ENCODE measurements around the gene IVD. TPM values are rescaled to one million over a fixed set of nuclear protein-coding genes. Genes with fewer than 3 reads are reported as not detected.

Gene IVD
- total and polyA plus RNA-seq, 4 donors = 16.4 to 63.0 (median 45.0) TPM

DNA sequence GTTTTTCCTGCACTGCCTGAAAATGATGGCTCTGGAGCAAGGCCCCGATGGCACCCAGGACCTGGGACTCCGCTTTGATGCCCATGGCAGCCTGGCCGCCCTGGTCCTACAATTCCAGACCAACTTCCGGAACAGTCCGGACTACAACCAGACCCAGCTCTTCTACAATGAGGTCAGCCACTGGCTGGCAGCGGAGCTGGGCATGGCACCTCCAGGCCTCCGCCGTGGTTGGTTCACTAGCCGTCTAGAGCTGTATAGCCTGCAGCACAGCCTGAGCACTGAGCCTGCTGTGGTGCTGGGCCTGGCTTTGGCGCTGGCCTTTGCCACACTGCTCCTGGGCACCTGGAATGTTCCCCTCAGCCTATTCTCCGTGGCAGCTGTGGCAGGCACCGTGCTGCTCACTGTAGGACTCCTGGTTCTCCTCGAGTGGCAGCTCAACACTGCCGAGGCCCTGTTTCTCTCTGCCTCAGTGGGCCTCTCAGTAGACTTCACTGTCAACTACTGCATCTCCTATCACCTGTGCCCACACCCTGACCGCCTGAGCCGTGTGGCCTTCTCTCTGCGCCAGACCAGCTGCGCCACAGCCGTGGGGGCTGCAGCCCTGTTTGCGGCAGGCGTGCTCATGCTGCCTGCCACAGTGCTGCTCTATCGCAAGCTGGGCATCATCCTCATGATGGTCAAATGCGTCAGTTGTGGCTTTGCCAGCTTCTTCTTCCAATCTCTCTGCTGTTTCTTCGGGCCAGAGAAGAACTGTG is 36.7 kb upstream of the IVD start:
- Histone ChIP-seq H3K27ac (ENCODE audit: low read depth in 1 of 2, low read length in 2 of 2) (no peak overlapping the region), H3K36me3 (ENCODE audit: control insufficient read depth in 1 of 2, insufficient read depth in 2 of 2, low read length in 1 of 2) (no peaks in the 10 kb centered on the region), H3K27me3 (ENCODE audit: control insufficient read depth in 1 of 2, insufficient read depth in 2 of 2, low read length in 1 of 2) (no peaks in the 10 kb centered on the region), H3K9me3 (ENCODE audit: control insufficient read depth, low read length) (no peaks in the 10 kb centered on the region), H3K4me3 (ENCODE audit: low read length in 2 of 2) (no peak overlapping the region), H3K4me1 (ENCODE audit: control insufficient read depth in 1 of 2, insufficient read depth in 2 of 2, low read length in 2 of 2) (no peaks in the 10 kb centered on the region)
- intact Hi-C loops (cut with DNase I) = loop anchor here (5.0 kb wide), 4 partner anchors 38 to 92 kb away; partner anchors contain the start of genes INAFM2 (in 1 of the 2) and IVD (in 1 of the 2)
- WGBS, 2 donors = 97% methylated on average over 24 of the region's 24 CpGs
- DNase-seq (peak in 1 of 2 donors; percentile 65), ATAC-seq (ENCODE audit: low FRiP score) (no peak)

DNA sequence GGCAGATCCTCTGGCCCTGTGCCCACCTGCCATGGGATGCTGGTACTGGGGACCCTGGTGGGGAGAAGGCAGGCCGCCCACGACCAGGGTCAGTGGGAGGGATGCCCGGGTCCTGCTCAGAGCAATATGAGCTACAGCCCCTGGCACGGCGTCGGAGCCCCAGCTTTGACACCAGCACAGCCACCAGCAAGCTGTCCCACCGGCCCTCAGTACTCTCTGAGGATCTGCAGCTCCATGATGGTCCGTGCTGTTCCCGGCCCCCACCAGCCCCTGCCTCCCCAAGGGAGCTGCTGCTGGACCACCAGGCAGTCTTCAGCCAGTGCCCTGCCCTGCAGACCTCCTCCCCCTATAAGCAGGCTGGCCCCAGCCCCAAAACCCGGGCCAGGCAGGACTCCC is 36.1 kb upstream of the IVD start:
- ATAC-seq (ENCODE audit: low FRiP score) (no peak), DNase-seq (peak in 1 of 2 donors; percentile 71)
- H3K4me1 ChIP-seq (ENCODE audit: control insufficient read depth in 1 of 2, insufficient read depth in 2 of 2, low read length in 2 of 2) = no peaks in the 10 kb centered on the region
- no peak overlapping the region for H3K4me3 ChIP-seq (ENCODE audit: low read length in 2 of 2)
- intact Hi-C loops (cut with DNase I) = loop anchor here (5.0 kb wide), 4 partner anchors 38 to 92 kb away; partner anchors contain the start of genes INAFM2 (in 1 of the 2) and IVD (in 1 of the 2)
- 92 to 93% methylated on average over 10 of the region's 10 CpGs for WGBS, 2 donors
- H3K36me3 ChIP-seq (ENCODE audit: control insufficient read depth in 1 of 2, insufficient read depth in 2 of 2, low read length in 1 of 2) = no peaks in the 10 kb centered on the region
- H3K27ac ChIP-seq (ENCODE audit: low read depth in 1 of 2, low read length in 2 of 2) = no peak overlapping the region
- H3K9me3 ChIP-seq (ENCODE audit: control insufficient read depth, low read length) = no peaks in the 10 kb centered on the region
- H3K27me3 ChIP-seq (ENCODE audit: control insufficient read depth in 1 of 2, insufficient read depth in 2 of 2, low read length in 1 of 2) = no peaks in the 10 kb centered on the region

DNA sequence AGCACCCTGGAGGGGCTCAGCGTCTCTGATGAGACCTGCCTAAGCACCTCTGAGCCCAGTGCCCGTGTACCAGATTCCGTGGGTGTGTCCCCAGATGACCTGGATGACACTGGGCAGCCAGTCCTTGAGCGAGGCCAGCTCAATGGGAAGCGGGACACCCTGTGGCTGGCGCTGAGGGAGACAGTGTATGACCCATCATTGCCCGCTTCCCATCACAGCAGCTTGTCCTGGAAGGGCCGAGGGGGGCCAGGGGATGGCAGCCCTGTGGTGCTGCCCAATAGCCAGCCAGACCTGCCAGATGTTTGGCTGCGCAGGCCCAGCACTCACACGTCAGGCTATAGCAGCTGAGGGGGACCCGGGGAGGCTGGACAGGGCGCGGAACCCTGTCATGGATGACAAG is 35.6 kb upstream of the IVD start:
- ATAC-seq (ENCODE audit: low FRiP score) (no peak), DNase-seq (peak in 1 of 2 donors; percentile 55)
- no peaks in the 10 kb centered on the region for H3K36me3 ChIP-seq (ENCODE audit: control insufficient read depth in 1 of 2, insufficient read depth in 2 of 2, low read length in 1 of 2)
- no peaks in the 10 kb centered on the region for H3K27me3 ChIP-seq (ENCODE audit: control insufficient read depth in 1 of 2, insufficient read depth in 2 of 2, low read length in 1 of 2)
- WGBS, 2 donors = 94 to 95% methylated on average over 13 of the region's 13 CpGs
- intact Hi-C loops (cut with DNase I) = loop anchor here (5.0 kb wide), 4 partner anchors 37 to 93 kb away; partner anchors contain the start of genes INAFM2 (in 1 of the 2) and IVD (in 1 of the 2)
- H3K27ac ChIP-seq (ENCODE audit: low read depth in 1 of 2, low read length in 2 of 2) = no peak overlapping the region
- H3K4me3 ChIP-seq (ENCODE audit: low read length in 2 of 2) = no peak overlapping the region
- H3K4me1 ChIP-seq (ENCODE audit: control insufficient read depth in 1 of 2, insufficient read depth in 2 of 2, low read length in 2 of 2) = no peaks in the 10 kb centered on the region
- no peaks in the 10 kb centered on the region for H3K9me3 ChIP-seq (ENCODE audit: control insufficient read depth, low read length)

DNA sequence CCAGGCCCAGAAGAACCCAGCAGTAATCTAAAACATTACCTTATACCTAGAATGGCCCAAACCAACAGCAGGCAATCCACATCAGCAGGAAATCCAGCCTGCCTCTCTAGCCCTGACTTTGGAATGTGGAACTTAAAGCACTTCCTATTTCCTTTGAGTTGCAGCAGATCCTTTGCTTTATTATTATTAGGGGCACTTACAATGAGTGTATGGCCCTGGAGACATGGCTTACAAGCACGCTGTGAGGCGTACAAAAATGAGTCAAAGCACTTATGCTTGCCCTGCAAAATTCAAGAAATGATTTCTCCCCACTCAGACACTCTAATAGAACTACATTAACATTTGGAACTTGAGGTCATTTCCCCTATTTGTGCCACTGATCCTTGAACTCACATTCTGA is 32.6 kb upstream of the IVD start:
- DNase-seq (no peak), ATAC-seq (ENCODE audit: low FRiP score) (no peak)
- Histone ChIP-seq H3K27me3 (ENCODE audit: control insufficient read depth in 1 of 2, insufficient read depth in 2 of 2, low read length in 1 of 2) (no peaks in the 10 kb centered on the region), H3K4me3 (ENCODE audit: low read length in 2 of 2) (no peak overlapping the region), H3K4me1 (ENCODE audit: control insufficient read depth in 1 of 2, insufficient read depth in 2 of 2, low read length in 2 of 2) (no peaks in the 10 kb centered on the region), H3K27ac (ENCODE audit: low read depth in 1 of 2, low read length in 2 of 2) (no peak overlapping the region), H3K9me3 (ENCODE audit: control insufficient read depth, low read length) (no peaks in the 10 kb centered on the region), H3K36me3 (ENCODE audit: control insufficient read depth in 1 of 2, insufficient read depth in 2 of 2, low read length in 1 of 2) (no peaks in the 10 kb centered on the region)
- intact Hi-C loops (cut with DNase I) = no loop called here
- 49 to 70% methylated on average over 2 of the region's 2 CpGs for WGBS, 2 donors

DNA sequence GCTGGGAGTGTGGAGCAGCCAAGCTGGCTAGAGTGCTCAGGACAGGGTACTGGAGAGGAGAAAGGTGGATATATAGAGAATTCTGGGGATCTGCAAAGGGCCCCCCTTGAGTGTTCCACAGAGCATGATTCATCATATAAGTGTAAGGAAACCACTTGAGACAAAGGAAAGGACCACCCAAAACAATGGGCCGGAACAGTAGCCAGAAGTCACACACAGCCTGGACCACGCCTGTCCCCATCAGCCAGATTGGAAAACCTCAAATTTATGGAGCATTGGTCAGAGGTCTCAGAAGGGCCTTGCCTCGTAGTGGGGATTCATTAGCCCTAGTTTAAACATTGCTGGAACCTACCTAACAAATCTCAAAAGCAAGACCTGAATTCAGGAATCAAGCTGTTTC is 28.0 kb upstream of the IVD start:
- Histone ChIP-seq H3K4me1 (ENCODE audit: control insufficient read depth in 1 of 2, insufficient read depth in 2 of 2, low read length in 2 of 2) (no peaks in the 10 kb centered on the region), H3K27ac (ENCODE audit: low read depth in 1 of 2, low read length in 2 of 2) (no peak overlapping the region), H3K9me3 (ENCODE audit: control insufficient read depth, low read length) (no peaks in the 10 kb centered on the region), H3K36me3 (ENCODE audit: control insufficient read depth in 1 of 2, insufficient read depth in 2 of 2, low read length in 1 of 2) (no peaks in the 10 kb centered on the region), H3K4me3 (ENCODE audit: low read length in 2 of 2) (no peak overlapping the region), H3K27me3 (ENCODE audit: control insufficient read depth in 1 of 2, insufficient read depth in 2 of 2, low read length in 1 of 2) (no peaks in the 10 kb centered on the region)
- ATAC-seq (ENCODE audit: low FRiP score) (no peak), DNase-seq (no peak)
- WGBS, 2 donors = 88 to 92% methylated on average over 3 of the region's 3 CpGs
- intact Hi-C loops (cut with DNase I) = no loop called here

DNA sequence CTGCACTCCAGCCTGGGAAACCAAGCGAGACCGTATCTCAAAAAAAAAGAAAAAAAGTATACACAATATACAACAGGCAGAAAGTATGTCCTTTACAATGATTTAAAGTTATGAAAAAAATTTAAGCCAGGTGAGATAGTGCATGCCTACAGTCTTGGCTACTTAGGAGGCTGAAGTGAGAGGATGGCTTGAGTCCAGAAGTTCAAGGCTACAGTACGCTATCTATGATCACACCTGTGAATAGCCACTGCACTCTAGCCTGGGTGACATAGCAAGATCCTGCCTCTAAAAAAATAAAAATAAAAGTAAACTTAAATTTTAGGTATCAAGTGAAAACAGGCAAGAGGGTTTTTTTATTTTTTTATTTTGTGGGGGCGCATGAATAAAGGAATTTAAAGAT is 26.2 kb upstream of the IVD start:
- Histone ChIP-seq H3K36me3 (ENCODE audit: control insufficient read depth in 1 of 2, insufficient read depth in 2 of 2, low read length in 1 of 2) (no peaks in the 10 kb centered on the region), H3K27ac (ENCODE audit: low read depth in 1 of 2, low read length in 2 of 2) (no peak overlapping the region), H3K4me1 (ENCODE audit: control insufficient read depth in 1 of 2, insufficient read depth in 2 of 2, low read length in 2 of 2) (peaks cover 0 to 2% of the 10 kb centered on the region in 2 donors), H3K4me3 (ENCODE audit: low read length in 2 of 2) (no peak overlapping the region), H3K27me3 (ENCODE audit: control insufficient read depth in 1 of 2, insufficient read depth in 2 of 2, low read length in 1 of 2) (no peaks in the 10 kb centered on the region), H3K9me3 (ENCODE audit: control insufficient read depth, low read length) (no peaks in the 10 kb centered on the region)
- ATAC-seq (ENCODE audit: low FRiP score) = no peak
- 87 to 88% methylated on average over 4 of the region's 4 CpGs for WGBS, 2 donors
- intact Hi-C loops (cut with DNase I) = no loop called here
- no peak for DNase-seq

DNA sequence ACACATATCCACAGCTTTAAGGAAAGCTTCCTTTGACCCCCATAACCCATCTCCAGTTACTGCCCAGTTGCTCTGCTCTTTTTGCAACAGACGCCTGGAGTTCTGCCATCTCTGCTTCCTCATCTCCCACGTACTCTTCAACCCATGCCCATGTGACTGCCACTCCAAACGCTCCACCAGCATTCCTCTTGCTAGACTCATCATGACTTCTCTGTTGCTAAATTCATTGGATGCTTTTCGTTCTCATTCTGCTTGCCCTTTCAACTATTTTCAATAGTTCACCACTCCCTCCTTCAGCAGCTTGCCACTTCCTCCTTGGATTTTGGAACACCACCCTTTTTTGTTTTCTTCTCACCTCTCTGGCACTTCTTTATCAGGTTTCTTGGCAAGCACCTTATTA is 25.7 kb upstream of the IVD start:
- Histone ChIP-seq H3K36me3 (ENCODE audit: control insufficient read depth in 1 of 2, insufficient read depth in 2 of 2, low read length in 1 of 2) (no peaks in the 10 kb centered on the region), H3K4me3 (ENCODE audit: low read length in 2 of 2) (no peak overlapping the region), H3K9me3 (ENCODE audit: control insufficient read depth, low read length) (no peaks in the 10 kb centered on the region), H3K27ac (ENCODE audit: low read depth in 1 of 2, low read length in 2 of 2) (no peak overlapping the region), H3K27me3 (ENCODE audit: control insufficient read depth in 1 of 2, insufficient read depth in 2 of 2, low read length in 1 of 2) (no peaks in the 10 kb centered on the region), H3K4me1 (ENCODE audit: control insufficient read depth in 1 of 2, insufficient read depth in 2 of 2, low read length in 2 of 2) (peaks cover 0 to 2% of the 10 kb centered on the region in 2 donors)
- ATAC-seq (ENCODE audit: low FRiP score) = no peak
- peak in 1 of 2 donors; percentile 86 for DNase-seq
- 7 to 9% methylated on average over 4 of the region's 4 CpGs for WGBS, 2 donors
- intact Hi-C loops (cut with DNase I) = no loop called here

DNA sequence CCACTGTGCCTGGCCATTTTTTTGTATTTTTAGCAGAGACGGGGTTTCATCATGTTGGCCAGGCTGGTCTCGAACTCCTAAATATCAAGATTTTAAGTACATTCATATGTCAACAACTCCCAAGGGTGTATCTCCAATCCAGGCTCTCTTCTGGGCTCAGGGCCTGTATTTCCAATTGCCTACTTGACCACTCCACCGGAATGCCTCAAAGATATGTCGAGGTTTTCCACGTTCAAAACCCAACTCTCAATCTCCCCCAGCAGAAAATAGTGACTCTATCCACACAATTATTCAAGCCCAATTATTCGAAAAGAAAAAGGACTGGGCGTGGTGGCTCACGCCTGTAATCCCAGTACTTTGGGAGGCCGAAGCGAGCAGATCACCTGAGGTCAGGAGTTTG is 25.0 kb upstream of the IVD start:
- ATAC-seq (ENCODE audit: low FRiP score) = no peak
- Histone ChIP-seq H3K27me3 (ENCODE audit: control insufficient read depth in 1 of 2, insufficient read depth in 2 of 2, low read length in 1 of 2) (no peaks in the 10 kb centered on the region), H3K4me3 (ENCODE audit: low read length in 2 of 2) (no peak overlapping the region), H3K9me3 (ENCODE audit: control insufficient read depth, low read length) (no peaks in the 10 kb centered on the region), H3K27ac (ENCODE audit: low read depth in 1 of 2, low read length in 2 of 2) (no peak overlapping the region), H3K36me3 (ENCODE audit: control insufficient read depth in 1 of 2, insufficient read depth in 2 of 2, low read length in 1 of 2) (no peaks in the 10 kb centered on the region), H3K4me1 (ENCODE audit: control insufficient read depth in 1 of 2, insufficient read depth in 2 of 2, low read length in 2 of 2) (peaks cover 0 to 2% of the 10 kb centered on the region in 2 donors)
- no peak for DNase-seq
- intact Hi-C loops (cut with DNase I) = no loop called here
- 95 to 97% methylated on average over 10 of the region's 10 CpGs for WGBS, 2 donors
